HG02610 (cell line): ENCODE data around the gene MRI1.
"Not testable (repeated sequence)": the region's sequence is repeated elsewhere in the genome, so short reads cannot be mapped to it uniquely, and the experiment has no call there.

Source experiments
- ATAC-seq: cut with Tn5 transposase; IDR thresholded peaks from one replicate; pipeline ENCODE4 v1.9.1; 2021; ENCODE audit warnings: mild to moderate bottlenecking, moderate library complexity; ENCODE audit not compliant: unreplicated experiment

MRI1 gene

DNA sequence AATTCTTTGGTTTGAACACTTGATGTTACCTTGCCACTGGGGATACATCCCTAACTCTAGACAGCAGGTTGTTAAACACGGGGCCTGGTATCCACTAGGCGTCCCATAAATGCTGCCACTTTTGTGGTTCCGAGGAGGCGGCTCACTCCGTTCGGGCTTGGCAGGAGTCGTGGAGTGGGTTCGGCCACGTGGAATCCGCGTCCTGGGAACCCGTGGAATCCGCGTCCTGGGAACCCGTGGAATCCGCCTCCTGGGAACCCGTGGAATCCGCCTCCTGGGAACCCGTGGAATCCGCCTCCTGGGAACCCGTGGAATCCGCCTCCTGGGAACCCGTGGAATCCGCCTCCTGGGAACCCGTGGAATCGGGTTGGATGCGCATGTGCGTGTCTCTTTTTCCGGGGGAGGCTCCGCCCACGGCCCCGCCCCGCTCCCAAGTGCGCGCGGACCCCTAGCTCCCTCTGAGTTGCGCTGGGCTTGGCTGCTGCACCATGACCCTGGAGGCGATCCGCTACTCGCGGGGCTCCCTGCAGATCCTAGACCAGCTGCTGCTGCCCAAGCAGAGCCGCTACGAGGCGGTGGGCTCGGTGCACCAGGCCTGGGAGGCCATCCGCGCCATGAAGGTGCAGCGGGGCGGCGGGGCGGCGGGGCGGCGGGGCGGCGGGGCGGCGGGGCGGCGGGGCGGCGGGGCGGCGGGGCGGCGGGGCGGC, at the start of gene MRI1:
MRI1 (plus strand) TSS at position 422 of the 707 bp plus-strand sequence; CDS start at position 489, 67 bp downstream.
- ATAC-seq = peak; percentile 54

- ATAC-seq = no peak
Measured at GRCh38 chr19:13717194-13717643, 47.1 kb upstream of the MRI1 start.

GRCh38 chr19:13718733-13719132, 45.6 kb upstream of the MRI1 start:
- no peak for ATAC-seq

- ATAC-seq = no peak
Measured at GRCh38 chr19:13722146-13722545, 42.2 kb upstream of the MRI1 start.

GRCh38 chr19:13723206-13723605, 41.1 kb upstream of the MRI1 start:
- no peak for ATAC-seq

DNA sequence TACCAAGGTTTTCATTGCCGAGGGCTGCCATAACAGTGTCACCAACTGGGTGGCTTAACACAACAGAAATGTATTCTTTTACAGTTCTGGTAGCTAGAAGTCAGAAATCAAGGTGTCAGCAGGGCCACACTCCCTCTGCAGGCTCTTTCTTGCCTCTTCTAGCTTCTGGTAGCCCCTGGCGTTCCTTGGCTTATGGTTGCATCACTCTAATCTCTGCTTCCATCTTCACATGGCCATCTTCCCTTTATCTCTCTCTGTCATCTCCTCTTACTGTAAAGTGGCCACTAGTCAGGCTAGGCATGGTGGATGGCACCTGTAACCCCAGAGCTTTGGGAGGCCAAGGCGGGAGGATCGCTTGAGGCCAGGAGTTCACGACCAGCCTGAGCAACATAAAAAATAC, 38.0 kb upstream of the MRI1 start:
- ATAC-seq = no peak

DNA sequence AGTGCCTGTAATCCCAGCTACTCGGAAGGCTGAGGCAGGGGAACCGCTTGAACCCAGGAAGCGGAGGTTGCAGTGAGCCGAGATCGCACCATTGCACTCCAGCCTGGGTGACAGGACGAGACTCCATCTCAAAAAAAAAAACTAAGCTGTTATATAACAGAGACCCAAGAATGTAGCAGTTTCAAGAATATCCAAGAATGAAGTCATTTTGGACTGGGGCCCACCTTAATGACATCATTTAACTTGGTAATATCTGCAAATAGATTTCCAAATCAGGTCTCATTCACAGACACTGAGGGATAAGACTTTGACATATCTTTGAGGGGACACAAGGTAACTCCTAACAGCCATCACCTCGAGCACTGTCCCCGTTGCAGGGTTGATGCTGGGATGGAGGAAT, 36.5 kb upstream of the MRI1 start:
- ATAC-seq = no peak

GRCh38 chr19:13729859-13730258, 34.5 kb upstream of the MRI1 start:
- no peak for ATAC-seq

GRCh38 chr19:13731147-13731964, 33.0 kb upstream of the MRI1 start:
- ATAC-seq = peak; percentile 97

GRCh38 chr19:13732337-13732736, 32.0 kb upstream of the MRI1 start:
- no peak for ATAC-seq

DNA sequence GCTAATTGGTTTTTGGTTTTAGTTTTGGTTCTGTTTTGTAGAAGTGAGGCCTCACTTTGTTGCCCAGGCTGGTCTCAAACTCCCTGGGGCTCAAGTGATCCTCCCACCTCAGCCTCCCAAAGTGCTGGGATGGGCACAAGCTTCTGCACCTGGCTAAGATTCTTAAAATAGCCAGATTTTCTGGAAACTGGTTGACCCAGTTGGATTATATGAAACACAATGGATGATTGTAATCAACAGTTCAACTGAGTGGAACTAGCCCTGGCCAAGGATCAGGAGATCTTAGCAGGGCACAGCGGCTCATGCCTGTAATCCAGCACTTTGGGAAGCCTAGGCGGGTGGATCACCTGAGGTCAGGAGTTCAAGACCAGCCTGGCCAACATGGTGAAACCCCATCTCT, 29.6 kb upstream of the MRI1 start:
- ATAC-seq = no peak

GRCh38 chr19:13738073-13738472, 26.2 kb upstream of the MRI1 start:
- no peak for ATAC-seq

GRCh38 chr19:13741893-13742292, 22.4 kb upstream of the MRI1 start:
- ATAC-seq = no peak

DNA sequence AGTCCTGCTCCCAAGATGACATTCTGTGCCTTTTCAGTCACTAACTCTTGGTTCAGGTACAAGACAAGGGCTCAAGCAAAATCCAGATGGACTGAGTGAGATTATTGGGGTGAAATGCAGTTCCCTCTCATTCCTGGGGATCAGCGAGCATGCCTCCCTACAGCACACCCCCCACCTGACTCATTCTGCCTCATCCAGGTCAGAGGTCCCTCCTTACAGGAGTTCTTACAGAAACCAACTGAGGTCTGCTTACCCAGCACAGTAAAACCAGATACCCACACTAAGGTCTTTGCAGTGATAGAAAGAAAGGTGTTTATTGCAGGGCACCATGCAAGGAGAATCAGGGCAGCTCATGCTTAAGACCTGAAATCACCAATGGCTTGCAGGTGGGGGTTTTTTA, 21.6 kb upstream of the MRI1 start:
- no peak for ATAC-seq

DNA sequence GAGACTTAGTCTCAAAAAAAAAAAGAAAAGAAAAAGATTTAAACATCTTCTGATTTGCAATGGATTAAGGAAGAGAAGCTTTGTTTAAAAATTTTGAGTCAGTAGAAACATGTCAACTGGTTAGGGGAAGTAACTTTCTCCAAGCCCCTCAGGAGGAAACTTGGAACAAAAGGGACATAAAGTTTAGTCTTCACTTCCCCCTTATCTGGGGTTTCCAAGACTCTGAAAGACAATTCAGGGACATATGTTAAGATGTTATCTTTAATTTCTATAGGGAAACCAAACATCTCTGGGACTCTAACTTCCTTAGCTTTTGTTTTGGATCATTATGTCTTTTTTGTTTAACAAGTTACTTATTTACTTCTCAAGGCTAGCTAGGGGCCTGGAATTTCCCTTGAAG, 20.1 kb upstream of the MRI1 start:
- ATAC-seq = no peak

DNA sequence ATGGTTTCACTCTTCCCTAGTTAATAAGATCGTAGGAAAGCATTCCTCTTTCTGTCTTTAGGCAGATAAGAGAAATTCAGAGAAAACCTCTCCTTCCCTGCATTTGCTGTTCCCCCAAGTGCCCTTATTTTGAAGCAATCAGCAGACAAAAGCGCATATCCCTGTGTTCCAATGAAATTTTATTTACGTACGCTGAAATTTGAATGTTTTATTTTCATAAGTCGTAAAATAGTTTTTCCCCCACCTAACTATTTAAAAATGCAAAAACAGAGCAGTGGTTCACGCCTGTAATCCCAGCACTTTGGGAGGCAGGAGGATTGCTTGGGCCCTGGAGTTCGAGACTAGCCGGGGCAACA, 17.2 kb upstream of the MRI1 start:
- no peak for ATAC-seq

GRCh38 chr19:13748169-13748828, 16.0 kb upstream of the MRI1 start:
- ATAC-seq = no peak

DNA sequence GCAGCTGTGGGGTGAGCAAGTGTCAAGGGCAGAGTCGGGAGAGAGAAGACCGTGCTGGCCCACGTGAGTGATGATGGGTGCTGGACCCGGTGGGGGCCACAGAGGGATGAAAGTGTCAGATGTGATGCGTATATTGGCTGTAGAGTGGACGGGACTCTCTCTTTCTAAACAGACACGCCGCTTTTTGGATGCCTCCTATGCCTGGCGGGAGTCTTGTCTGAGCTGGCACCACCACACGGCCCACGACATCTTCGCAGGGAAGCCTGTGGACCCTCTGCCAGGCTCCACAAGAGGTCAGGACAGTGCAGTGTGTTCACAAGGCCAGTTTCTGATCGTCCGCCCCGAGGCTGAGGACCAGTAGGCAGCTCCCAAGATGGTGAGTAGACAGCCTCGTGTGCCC, 12.9 kb upstream of the MRI1 start:
- ATAC-seq = no peak

DNA sequence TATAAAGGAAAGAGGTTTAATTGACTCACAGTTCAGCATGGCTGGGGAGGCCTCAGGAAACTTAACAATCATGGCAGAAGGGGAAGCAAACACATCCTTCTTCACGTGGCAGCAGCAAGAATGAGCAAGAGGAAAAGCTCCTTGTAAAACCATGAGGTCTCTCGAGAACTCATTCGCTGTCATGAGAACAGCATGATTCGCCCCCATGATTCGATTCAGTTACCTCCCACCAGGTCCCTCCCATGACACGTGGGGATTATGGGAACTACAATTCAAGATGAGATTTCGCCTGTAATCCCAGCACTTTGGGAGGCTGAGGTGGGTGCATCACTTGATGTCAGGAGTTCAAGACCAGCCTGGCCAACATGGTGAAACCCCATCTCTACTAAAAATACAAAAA, 10.7 kb upstream of the MRI1 start:
- ATAC-seq = not testable (repeated sequence)

- ATAC-seq = no peak
Measured at GRCh38 chr19:13756210-13756609, 8.1 kb upstream of the MRI1 start.

GRCh38 chr19:13757805-13758772, 6.2 kb upstream of the MRI1 start:
- no peak for ATAC-seq
